SU-DHL-6 (cell line): Measurements from ENCODE around the gene MMP21.

Source experiments
- H2AFZ ChIP-seq: fragments of 200-600 bp; sonication (generic); 2 replicates; pipeline ENCODE4 v1.6.1; 2014; ENCODE audit warnings: low read depth, mild to moderate bottlenecking, moderate library complexity, mixed read lengths, antibody characterized with exemption, low read length; ENCODE audit not compliant: severe bottlenecking
- H3F3A ChIP-seq: fragments of 200-600 bp; shearing (Covaris generic); 2 replicates; pipeline ENCODE4 v1.6.0; 2016; ENCODE audit warnings: antibody characterized with exemption, mild to moderate bottlenecking; ENCODE audit not compliant: insufficient read depth
- H3K27ac ChIP-seq: fragments of 200-600 bp; sonication (generic); 2 replicates; pipeline ENCODE4 v1.5.1; 2016; ENCODE audit warnings: low read depth, mild to moderate bottlenecking, low read length, moderate library complexity, mixed read lengths
- H3K27me3 ChIP-seq: fragments of 200-600 bp; sonication (generic), shearing (Covaris generic); 2 replicates; pipeline ENCODE4 v1.6.0; 2014; ENCODE audit warnings: mild to moderate bottlenecking, low read length
- H3K36me3 ChIP-seq: fragments of 200-600 bp; sonication (generic); 2 replicates; pipeline ENCODE4 v1.6.1; 2014; ENCODE audit warnings: mild to moderate bottlenecking, low read length, mixed read lengths
- H3K4me2 ChIP-seq: fragments of 300-600, 200-600 bp; shearing (Covaris generic), sonication (generic); 2 replicates; pipeline ENCODE4 v1.6.0; 2014; ENCODE audit warnings: low read length, low read depth, mild to moderate bottlenecking; ENCODE audit not compliant: poor library complexity, severe bottlenecking
- H3K4me3 ChIP-seq: fragments of 200-600 bp; sonication (generic); 2 replicates; pipeline ENCODE4 v1.5.1; 2014; ENCODE audit warnings: antibody characterized with exemption, low read length, mild to moderate bottlenecking, mixed read lengths; ENCODE audit not compliant: insufficient read depth, poor library complexity, severe bottlenecking
- H3K79me2 ChIP-seq: fragments of 200-600 bp; sonication (generic); 2 replicates; pipeline ENCODE4 v1.6.1; 2014; ENCODE audit warnings: mild to moderate bottlenecking, low read length, moderate library complexity; ENCODE audit not compliant: insufficient read depth
- H3K9ac ChIP-seq: fragments of 200-600 bp; sonication (generic); 2 replicates; pipeline ENCODE4 v1.7.0; 2014; ENCODE audit warnings: mild to moderate bottlenecking, low read length
- H3K9me2 ChIP-seq: fragments of 200-600 bp; sonication (generic); replicated peaks from 2 replicates; pipeline ENCODE4 v1.6.1; 2014; ENCODE audit warnings: low read length; ENCODE audit not compliant: insufficient read depth
- H3K9me3 ChIP-seq: fragments of 200-600 bp; sonication (generic); 2 replicates; pipeline ENCODE4 v1.6.1; 2014; ENCODE audit warnings: low read length, mixed read lengths; ENCODE audit not compliant: insufficient read depth
- H4K20me1 ChIP-seq: fragments of 200-600 bp; sonication (generic); 2 replicates; pipeline ENCODE4 v1.6.1; 2014; ENCODE audit warnings: low read depth, mild to moderate bottlenecking, antibody characterized with exemption, low read length, moderate library complexity, mixed read lengths
- CTCF ChIP-seq: fragments of 200-600 bp; sonication (generic); IDR thresholded peaks from one replicate; pipeline ENCODE4 v1.5.1; 2017; ENCODE audit warnings: antibody characterized with exemption, mild to moderate bottlenecking, low read length, moderate library complexity; ENCODE audit not compliant: insufficient read depth, poor library complexity, severe bottlenecking
- EZH2phosphoT487 ChIP-seq: fragments of 200-600 bp; sonication (generic), shearing (Covaris generic); conservative IDR thresholded peaks from 2 replicates; pipeline ENCODE4 v1.6.1; 2018; ENCODE audit warnings: mild to moderate bottlenecking, antibody characterized with exemption, low read length, moderate library complexity, mixed read lengths

The MMP21 gene

DNA sequence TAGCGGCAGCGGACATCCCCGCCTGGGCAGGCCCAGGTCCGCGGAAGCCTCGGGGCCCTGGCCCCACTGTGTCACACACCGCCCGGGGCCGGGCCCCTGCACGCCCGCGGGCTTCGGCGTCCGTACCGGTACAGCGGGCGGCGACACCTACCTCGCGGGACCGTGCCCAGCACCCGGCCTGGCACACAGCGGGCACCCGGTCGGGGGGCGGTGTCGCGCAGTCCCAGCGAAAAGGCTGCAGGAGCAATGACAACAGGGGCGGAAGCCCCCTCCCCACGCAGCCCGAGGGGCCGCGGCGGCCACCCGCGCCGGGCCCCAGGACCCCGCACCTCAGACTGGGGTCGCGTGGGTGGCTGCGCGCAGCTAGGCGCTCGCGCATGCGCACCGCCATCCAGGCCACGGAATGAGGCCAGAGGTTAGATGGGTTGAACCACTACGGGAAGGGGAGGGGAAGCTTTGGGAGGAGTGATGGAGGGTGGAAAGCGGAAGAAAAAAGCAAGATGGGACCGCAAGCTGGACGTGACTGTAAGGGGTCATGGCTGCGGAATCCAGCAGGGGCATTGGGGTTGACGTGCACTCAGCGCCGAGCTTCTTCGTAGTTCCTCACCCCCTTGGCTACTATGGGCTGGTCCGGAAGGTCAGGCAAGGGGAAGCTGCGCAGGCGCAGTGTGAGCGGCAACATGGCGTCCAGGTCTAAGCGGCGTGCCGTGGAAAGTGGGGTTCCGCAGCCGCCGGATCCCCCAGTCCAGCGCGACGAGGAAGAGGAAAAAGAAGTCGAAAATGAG is 47.4 kb upstream of the MMP21 start, which contains the start of the genes BCCIP and UROS:
TSS of gene BCCIP (plus strand) at position 669 of the 785 bp plus-strand sequence. CDS start at position 681, 12 bp downstream.
TSS of gene UROS (minus strand) at position 381 of the 785 bp plus-strand sequence. CDS start 6,759 bp downstream, outside the sequence.
- peaks cover 10% of the 10 kb centered on the region for H3K36me3 ChIP-seq
- H3K9me3 ChIP-seq, result no peaks in the 10 kb centered on the region
- no peaks in the 10 kb centered on the region for H3K27me3 ChIP-seq
- peak within 1 kb of the TSS; percentile 86 for H3K4me3 ChIP-seq
- H3K9ac ChIP-seq, result peak within 1 kb of the TSS; percentile 79
- H3F3A ChIP-seq, result peaks cover 4% of the 10 kb centered on the region; the same call in 1 of the 2 replicates
- H3K27ac ChIP-seq, result peak within 1 kb of the TSS; percentile 80
- H2AFZ ChIP-seq, result peak within 1 kb of the TSS; percentile 75
- H4K20me1 ChIP-seq, result 0 out of 2 replicates have a peak, but pooled peaks cover 4% of the 10 kb centered on the region
- H3K9me2 ChIP-seq, result no peaks in the 10 kb centered on the region
- no peak for TF ChIP-seq EZH2phosphoT487
- no peak for TF ChIP-seq CTCF
- H3K79me2 ChIP-seq, result peaks cover 48% of the 10 kb centered on the region
- peak within 1 kb of the TSS; percentile 79 for H3K4me2 ChIP-seq

DNA sequence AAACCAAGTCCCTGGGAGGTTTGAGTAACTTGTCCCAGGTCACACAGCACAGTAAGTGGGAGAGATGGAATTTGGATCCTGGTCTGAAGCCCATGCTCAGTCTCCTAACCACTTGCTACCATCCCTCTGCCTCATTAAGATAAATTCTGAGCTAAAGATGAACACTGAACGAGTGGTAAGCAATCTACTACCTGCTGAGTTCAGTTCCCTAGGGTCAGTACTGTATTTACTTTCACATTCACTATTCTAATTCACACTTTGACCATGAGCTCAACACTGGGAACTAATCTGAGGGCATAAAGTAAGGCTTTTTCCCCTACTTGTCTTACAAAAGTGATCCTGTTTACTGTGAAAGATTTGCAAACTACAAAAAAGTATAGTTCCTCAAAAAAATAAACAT is 45.1 kb upstream of the MMP21 start:
- Histone ChIP-seq H3K36me3 (no peaks in the 10 kb centered on the region), H3K4me2 (no peak overlapping the region), H3K9me2 (no peaks in the 10 kb centered on the region), H3K27ac (no peak overlapping the region), H3K9ac (no peak overlapping the region), H3K4me3 (no peak overlapping the region), H3K9me3 (no peaks in the 10 kb centered on the region), H4K20me1 (0 out of 2 replicates have a peak, but pooled peaks cover 4% of the 10 kb centered on the region), H3F3A (peaks cover 4% of the 10 kb centered on the region; the same call in 1 of the 2 replicates), H3K79me2 (peaks cover 29% of the 10 kb centered on the region), H3K27me3 (no peaks in the 10 kb centered on the region), H2AFZ (no peak overlapping the region)
- TF ChIP-seq CTCF (no peak), EZH2phosphoT487 (no peak)

DNA sequence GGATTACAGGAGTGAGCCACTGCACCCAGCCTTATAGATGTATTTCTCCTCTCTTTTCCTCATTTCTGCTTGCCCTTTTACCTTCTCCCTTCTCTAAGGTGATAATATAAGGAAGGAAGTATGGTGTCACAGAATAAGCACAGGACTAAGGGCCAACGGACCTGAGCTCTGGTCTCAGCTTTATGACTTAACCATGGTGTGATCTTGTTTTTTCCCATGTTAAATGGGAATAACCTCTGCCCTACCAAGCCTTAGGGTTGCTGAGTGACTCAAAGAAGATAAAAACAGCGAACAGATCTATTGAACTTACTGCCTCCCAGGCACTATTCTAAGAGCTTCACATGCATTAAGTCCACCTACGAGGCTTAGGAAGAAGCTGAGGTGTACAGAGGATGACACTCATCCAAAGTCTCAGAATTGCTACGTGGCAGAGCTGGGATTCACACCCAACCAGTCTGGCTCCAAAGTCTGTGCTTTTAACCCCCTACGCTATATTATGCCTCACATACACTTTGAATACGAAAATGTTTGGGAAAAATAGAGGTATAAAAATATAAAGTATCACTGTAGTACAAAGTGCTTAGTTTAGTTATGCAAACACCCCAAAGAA is 41.8 kb upstream of the MMP21 start:
- Histone ChIP-seq H4K20me1 (no peaks in the 10 kb centered on the region), H3K9ac (no peak overlapping the region), H3F3A (peaks cover 4% of the 10 kb centered on the region; the same call in 1 of the 2 replicates), H3K27me3 (no peaks in the 10 kb centered on the region), H3K27ac (no peak overlapping the region), H3K9me2 (no peaks in the 10 kb centered on the region), H3K4me3 (no peak overlapping the region), H2AFZ (no peak overlapping the region), H3K9me3 (no peaks in the 10 kb centered on the region), H3K36me3 (no peaks in the 10 kb centered on the region), H3K4me2 (no peak overlapping the region), H3K79me2 (peaks cover 1% of the 10 kb centered on the region; the same call in 1 of the 2 replicates)
- TF ChIP-seq CTCF (no peak), EZH2phosphoT487 (no peak)
